Skeletal muscle tissue (tissue), 4 donors: ENCODE measurements around the gene ERP27. TPM values are rescaled to one million over a fixed set of nuclear protein-coding genes. Genes with fewer than 3 reads are reported as not detected.

Source experiments
- H3K27ac ChIP-seq: one replicate; pipeline ENCODE4 v1.7.0; 2013; ENCODE audit warnings: mild to moderate bottlenecking, low read depth, low read length, inconsistent platforms
- H3K27me3 ChIP-seq, 3 donors: one replicate each; pipeline ENCODE4 v1.7.0; 2013; ENCODE audit warnings: low read length in 3 of 3; ENCODE audit not compliant: control insufficient read depth in 3 of 3, insufficient read depth in 3 of 3
- H3K36me3 ChIP-seq, 3 donors: one replicate each; pipeline ENCODE4 v1.7.0; 2013; ENCODE audit warnings: low read length in 3 of 3; ENCODE audit not compliant: control insufficient read depth in 3 of 3, insufficient read depth in 3 of 3
- H3K4me1 ChIP-seq, 3 donors: one replicate each; pipeline ENCODE4 v1.7.0; 2013; ENCODE audit warnings: low read length in 3 of 3, mild to moderate bottlenecking in 3 of 3; ENCODE audit not compliant: control insufficient read depth in 3 of 3, insufficient read depth in 3 of 3
- H3K4me3 ChIP-seq, 3 donors: one replicate each; pipeline ENCODE4 v1.7.0; 2013; ENCODE audit warnings: low read length in 3 of 3
- H3K9ac ChIP-seq, 3 donors: one replicate each; pipeline ENCODE4 v1.7.0; 2013; ENCODE audit warnings: low read length in 3 of 3, mild to moderate bottlenecking in 3 of 3, moderate library complexity in 2 of 3, low read depth in 1 of 3
- H3K9me3 ChIP-seq, 3 donors: one replicate each; pipeline ENCODE4 v1.7.0; 2013; ENCODE audit warnings: low read length in 3 of 3; ENCODE audit not compliant: control insufficient read depth in 3 of 3
- total RNA-seq: library from RNA; depleted of rRNA; stranded (reverse); fragments of >200 nt; gene quantifications from one replicate; pipeline ENCODE4 v1.2.3, GENCODE V29; 2014
- donor health status: Osteomylitis.

The ERP27 gene
- total RNA-seq, 1 donor from 2014 or later = not detected

DNA sequence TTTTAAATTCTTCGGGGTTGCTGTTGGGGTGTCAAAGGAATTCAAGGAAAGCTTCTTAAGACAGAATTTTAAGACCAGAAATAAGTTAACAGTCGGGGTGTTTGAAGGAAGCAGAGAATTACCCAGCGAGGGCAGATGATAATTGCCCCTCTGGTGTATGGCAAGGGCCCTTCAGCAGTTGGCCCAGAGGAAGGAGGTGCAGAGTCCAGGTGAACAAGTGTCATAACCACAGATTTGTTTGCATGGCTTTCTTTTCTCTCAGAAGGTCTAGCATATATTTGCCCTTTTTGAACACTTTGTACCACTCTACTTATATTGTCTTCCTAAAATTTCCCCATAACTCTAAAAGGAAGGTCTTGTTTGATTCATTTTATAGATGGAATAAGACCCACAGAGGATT lies 36.3 kb upstream of the ERP27 start:
- Histone ChIP-seq H3K9me3 (no peaks in the 10 kb centered on the region), H3K4me1 (no peaks in the 10 kb centered on the region), H3K9ac (no peak overlapping the region), H3K27ac (no peak overlapping the region), H3K4me3 (no peak overlapping the region), H3K36me3 (no peaks in the 10 kb centered on the region), H3K27me3 (no peaks in the 10 kb centered on the region)

DNA sequence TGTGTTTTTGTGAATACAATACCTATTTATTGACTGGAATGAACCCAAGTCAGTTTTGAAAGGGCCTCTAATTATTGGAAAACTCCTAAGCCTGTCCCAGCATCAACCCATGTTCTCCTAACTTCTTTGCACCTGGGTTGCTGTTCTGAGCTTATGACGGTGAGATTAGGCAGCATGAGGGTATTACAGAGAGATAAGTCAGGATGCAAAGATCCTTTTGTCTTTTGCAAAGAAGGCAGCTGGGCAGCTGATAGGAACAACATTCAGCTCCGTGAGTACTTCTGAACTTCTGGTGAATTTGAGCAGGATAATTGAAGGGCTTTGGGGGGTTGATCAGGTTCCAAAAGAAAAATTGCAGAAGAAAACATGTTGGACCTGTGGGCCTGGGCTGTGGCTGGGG lies 34.5 kb upstream of the ERP27 start, which contains the start of gene PDE6H:
PDE6H (plus strand) TSS at position 227 of the 400 bp plus-strand sequence. CDS start 4,971 bp downstream, outside the sequence.
- H3K27ac ChIP-seq = no peak within 1 kb of the TSS
- H3K36me3 ChIP-seq = no peaks in the 10 kb centered on the region
- H3K4me3 ChIP-seq = no peak within 1 kb of the TSS
- no peaks in the 10 kb centered on the region for H3K4me1 ChIP-seq
- H3K9ac ChIP-seq = no peak within 1 kb of the TSS
- no peaks in the 10 kb centered on the region for H3K9me3 ChIP-seq
- no peaks in the 10 kb centered on the region for H3K27me3 ChIP-seq

DNA sequence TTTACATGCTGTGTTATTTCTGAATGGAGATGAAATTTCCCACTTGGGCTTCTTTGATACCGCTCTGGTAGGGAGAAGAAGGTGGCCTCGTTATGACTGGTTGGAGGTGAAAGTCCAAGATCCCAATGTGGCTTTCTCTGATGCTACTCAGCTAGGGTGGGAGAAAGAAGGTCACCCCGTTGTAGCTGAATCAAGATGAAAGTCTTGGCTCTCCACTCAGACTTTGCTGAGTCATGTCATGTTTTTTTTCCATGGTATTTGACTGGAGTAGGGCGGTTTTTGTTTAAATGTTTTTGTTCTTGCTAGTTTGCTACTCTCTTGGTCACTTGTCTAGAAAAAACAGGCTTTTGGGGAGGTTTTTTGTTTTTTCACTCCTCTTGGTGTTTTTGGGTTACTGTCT lies 32.1 kb upstream of the ERP27 start:
- H3K4me1 ChIP-seq = no peaks in the 10 kb centered on the region
- no peaks in the 10 kb centered on the region for H3K36me3 ChIP-seq
- no peaks in the 10 kb centered on the region for H3K9me3 ChIP-seq
- no peak overlapping the region for H3K27ac ChIP-seq
- H3K27me3 ChIP-seq = no peaks in the 10 kb centered on the region
- no peak overlapping the region for H3K9ac ChIP-seq
- H3K4me3 ChIP-seq = no peak overlapping the region

DNA sequence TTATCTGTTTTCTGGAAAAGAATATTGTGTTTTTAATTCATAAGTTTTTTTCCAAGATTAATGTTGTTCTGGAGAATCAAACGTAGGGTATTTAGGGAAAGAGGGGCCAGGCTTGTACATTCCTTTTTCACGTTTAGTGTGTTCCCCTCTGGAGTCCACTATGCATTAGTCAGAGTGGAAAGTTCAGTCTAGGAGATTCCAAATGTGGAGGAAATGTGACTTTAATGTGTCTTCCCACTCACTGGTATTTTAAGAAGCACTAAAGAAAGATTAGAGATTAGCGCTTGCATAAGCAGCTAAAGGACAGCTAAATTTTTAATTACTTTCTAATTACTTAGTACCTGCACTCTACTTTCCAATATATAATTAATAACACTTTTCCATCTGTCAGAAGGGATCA lies 30.1 kb upstream of the ERP27 start:
- H3K27me3 ChIP-seq = no peaks in the 10 kb centered on the region
- no peaks in the 10 kb centered on the region for H3K4me1 ChIP-seq
- H3K9ac ChIP-seq = no peak overlapping the region
- no peaks in the 10 kb centered on the region for H3K9me3 ChIP-seq
- no peak overlapping the region for H3K27ac ChIP-seq
- H3K4me3 ChIP-seq = no peak overlapping the region
- no peaks in the 10 kb centered on the region for H3K36me3 ChIP-seq

DNA sequence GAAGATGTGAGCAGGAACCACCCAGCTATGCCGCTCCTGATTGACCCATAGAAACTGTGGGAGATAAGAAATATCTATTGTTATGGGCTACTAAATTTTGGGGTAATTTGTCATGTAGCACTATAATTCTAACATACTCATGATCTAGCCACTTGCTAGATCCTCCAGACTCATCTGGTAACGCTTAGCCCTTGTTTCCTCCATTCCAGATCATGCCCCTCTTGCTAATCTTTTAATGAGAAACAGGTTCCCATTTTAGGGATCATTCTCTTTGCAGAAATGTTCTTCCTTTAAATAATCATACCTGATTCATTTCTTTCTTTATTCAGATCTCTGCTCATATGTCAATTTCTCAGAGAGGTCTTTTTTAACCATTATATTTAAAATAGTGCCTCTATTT lies 26.9 kb upstream of the ERP27 start:
- H3K9ac ChIP-seq = no peak overlapping the region
- no peak overlapping the region for H3K4me3 ChIP-seq
- no peak overlapping the region for H3K27ac ChIP-seq
- H3K36me3 ChIP-seq = no peaks in the 10 kb centered on the region
- H3K4me1 ChIP-seq = no peaks in the 10 kb centered on the region
- no peaks in the 10 kb centered on the region for H3K9me3 ChIP-seq
- H3K27me3 ChIP-seq = no peaks in the 10 kb centered on the region

DNA sequence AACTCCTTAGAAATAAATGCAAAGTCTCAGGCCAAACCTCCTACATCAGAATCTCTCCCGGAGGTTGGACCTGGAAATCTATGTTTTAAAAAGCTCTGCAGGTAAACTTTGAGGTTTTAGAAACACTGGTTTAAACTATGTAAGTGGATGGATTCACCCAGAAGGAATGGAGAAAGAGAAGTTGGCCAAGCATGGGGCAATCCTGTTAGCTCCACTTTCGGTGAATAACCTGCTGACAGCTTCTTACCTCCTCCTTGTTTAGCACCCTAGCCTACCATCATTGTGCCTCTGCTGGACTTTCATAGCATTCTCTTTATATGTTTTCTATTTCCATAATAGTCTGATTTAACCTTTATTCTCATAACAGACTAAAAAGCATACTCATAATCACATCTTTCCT lies 26.1 kb upstream of the ERP27 start:
- H3K9ac ChIP-seq = no peak overlapping the region
- H3K4me3 ChIP-seq = no peak overlapping the region
- H3K27me3 ChIP-seq = no peaks in the 10 kb centered on the region
- H3K9me3 ChIP-seq = no peaks in the 10 kb centered on the region
- no peaks in the 10 kb centered on the region for H3K4me1 ChIP-seq
- no peak overlapping the region for H3K27ac ChIP-seq
- no peaks in the 10 kb centered on the region for H3K36me3 ChIP-seq

DNA sequence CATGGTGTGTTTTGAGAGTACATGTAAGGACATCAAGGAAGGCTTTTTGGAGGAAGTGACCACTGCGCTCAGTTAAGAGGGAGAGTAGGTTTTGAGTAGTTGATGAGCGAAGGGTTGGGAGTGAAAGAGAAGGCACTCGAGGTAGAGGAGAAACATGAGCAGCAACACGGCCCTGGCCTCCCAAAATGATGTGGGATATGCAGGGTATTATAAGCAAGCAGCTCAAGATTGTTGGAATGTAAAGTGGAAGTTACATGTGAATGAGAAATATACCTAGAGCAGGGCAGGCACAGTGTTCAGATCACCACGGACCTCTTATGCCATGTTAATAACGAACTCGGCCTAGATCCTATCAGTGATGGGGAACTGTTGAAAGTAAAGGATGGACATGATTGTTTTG lies 25.2 kb upstream of the ERP27 start:
- Histone ChIP-seq H3K4me3 (no peak overlapping the region), H3K4me1 (no peaks in the 10 kb centered on the region), H3K36me3 (no peaks in the 10 kb centered on the region), H3K27ac (no peak overlapping the region), H3K9ac (no peak overlapping the region), H3K9me3 (no peaks in the 10 kb centered on the region), H3K27me3 (no peaks in the 10 kb centered on the region)

DNA sequence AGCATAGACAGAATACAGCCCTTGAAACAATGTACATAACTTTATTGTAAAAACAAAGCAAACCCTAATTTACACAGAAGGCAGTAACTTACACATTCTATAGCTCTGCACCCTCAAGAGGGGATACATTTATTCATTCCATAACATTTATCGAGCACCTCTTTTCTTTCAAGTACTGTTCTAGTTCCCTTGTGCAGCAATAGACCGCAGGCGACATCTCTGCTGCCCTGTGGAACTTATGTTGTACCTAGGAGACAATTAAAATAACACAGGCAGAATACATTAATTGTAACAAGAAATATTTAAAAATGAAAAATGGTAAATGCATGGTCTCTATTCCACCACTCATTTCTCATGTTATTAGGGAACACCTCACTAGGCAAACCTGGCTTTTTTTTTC lies 24.5 kb upstream of the ERP27 start:
- H3K9me3 ChIP-seq = no peaks in the 10 kb centered on the region
- no peaks in the 10 kb centered on the region for H3K27me3 ChIP-seq
- peaks cover 0 to under 1% (median 0%) of the 10 kb centered on the region in 3 donors for H3K4me1 ChIP-seq
- H3K27ac ChIP-seq = no peak overlapping the region
- no peaks in the 10 kb centered on the region for H3K36me3 ChIP-seq
- H3K4me3 ChIP-seq = no peak overlapping the region
- H3K9ac ChIP-seq = no peak overlapping the region

DNA sequence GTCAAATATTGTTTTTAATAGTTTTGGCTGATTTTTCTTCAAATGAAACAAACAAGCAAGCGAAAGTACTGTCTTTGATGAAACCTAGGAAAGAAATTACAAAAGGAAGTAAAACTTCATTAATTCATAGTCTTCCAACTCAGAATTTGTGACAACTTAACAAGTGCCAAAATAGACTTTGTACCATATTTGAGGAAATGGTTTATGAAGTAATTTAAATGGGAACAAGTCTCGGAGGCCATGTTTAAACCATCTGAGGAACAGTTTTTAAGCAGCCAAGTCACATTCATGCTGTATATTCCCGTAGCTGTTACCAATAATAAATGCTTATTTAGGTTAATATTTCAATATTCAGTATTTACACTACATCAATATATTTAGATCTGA lies 23.8 kb upstream of the ERP27 start:
- Histone ChIP-seq H3K27me3 (no peaks in the 10 kb centered on the region), H3K9me3 (no peaks in the 10 kb centered on the region), H3K36me3 (no peaks in the 10 kb centered on the region), H3K4me3 (peak overlapping the region in 1 of 3 donors; percentile 75), H3K9ac (peak overlapping the region in 1 of 3 donors; percentile 35), H3K27ac (peak overlapping the region; percentile 71), H3K4me1 (peaks cover 0 to 4% (median 0%) of the 10 kb centered on the region in 3 donors)

DNA sequence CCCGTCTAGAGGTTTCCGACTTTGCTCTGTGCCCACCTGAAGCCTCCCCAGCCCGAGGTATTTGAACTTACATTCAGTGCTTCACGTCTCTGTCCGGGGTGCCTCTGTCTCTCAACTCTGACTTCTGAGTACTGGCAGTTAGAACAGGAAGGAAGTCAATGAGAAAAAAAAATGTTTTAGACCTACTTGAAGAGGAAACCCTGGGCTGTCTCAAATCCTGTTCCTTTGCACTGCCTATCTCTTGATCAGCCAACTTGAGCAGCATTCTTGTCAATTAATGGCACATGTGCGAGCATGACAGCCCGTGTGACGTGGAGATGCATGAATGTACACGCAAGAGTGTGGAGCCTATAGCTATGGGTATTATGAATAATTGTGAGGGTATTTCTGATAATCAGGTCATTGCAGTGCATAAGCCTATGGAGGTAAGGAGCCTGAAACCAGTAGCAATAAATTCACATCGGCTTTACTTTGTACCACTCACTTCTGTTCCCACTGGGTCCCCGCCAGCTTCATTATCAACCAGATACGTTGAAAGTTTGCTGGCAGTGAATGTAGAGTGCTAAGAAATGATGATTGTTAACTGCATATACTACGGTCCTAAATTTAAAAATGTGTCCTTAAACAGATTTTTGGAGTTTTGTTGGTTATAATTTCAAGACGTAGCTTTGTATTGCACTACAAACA lies 23.3 kb upstream of the ERP27 start, which contains the start of gene ARHGDIB:
ARHGDIB (minus strand) TSS at position 136 of the 687 bp plus-strand sequence. CDS start 10,889 bp downstream, outside the sequence.
- no peaks in the 10 kb centered on the region for H3K9me3 ChIP-seq
- H3K36me3 ChIP-seq = no peaks in the 10 kb centered on the region
- H3K27me3 ChIP-seq = no peaks in the 10 kb centered on the region
- peak within 1 kb of the TSS; percentile 10 to 60 (median 40) for H3K9ac ChIP-seq
- peak within 1 kb of the TSS; percentile 51 to 75 (median 58) for H3K4me3 ChIP-seq
- H3K27ac ChIP-seq = peak within 1 kb of the TSS; percentile 71
- H3K4me1 ChIP-seq = peaks cover 0 to 4% (median 0%) of the 10 kb centered on the region in 3 donors
